Coronary artery (tissue), 2 donors: Measurements from ENCODE around the gene KIF25.

Experiments used
- DNase-seq: peaks from one replicate; pipeline ENCODE4 v3.0.0-alpha.2; 2017; ENCODE audit warnings: low spot score
- H3K27ac ChIP-seq, 2 donors: fragments of 200-600 bp; sonication (generic); one replicate each; pipeline ENCODE4 v1.5.1; 2016 to 2019
- H3K4me3 ChIP-seq: fragments of 200-600 bp; sonication (generic); 2 replicates; pipeline ENCODE4 v1.5.1; 2016; ENCODE audit warnings: mild to moderate bottlenecking, moderate library complexity
- TF ChIP-seq, protein P1 (sequence below): fragments of 200-600 bp; sonication (generic); IDR thresholded peaks from one replicate; pipeline ENCODE4 v1.5.1; 2019; ENCODE audit warnings: antibody characterized with exemption

The KIF25 gene, protein sequence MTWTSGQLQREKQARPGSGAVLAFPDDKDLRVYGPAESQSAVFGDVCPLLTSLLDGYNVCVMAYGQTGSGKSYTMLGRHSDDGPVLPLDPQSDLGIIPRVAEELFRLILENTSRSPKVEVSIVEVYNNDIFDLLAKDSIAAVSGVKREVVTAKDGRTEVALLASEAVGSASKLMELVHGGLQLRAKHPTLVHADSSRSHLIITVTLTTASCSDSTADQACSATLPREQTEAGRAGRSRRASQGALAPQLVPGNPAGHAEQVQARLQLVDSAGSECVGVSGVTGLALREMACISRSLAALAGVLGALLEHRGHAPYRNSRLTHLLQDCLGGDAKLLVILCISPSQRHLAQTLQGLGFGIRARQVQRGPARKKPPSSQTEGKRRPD

DNA sequence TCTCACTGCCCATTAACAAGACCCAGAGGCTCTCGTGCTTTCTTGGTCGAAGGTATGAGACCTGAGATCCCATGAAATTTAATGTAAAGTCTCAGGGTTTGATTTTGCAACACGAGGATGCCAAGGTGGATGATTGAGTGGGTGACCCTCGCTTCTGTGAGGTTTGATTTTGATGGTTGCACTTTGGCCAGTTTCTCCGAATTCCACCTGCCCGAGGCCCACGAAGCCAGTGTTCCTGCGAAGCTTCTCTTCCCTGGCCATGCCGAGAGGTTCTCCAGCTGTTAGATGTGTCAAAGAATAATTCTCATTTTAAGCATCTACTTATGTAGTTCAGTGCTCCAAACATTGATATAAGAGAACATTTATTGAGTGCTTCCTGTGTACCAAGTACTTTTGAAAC lies at the start of gene KIF25:
KIF25 (plus strand) TSS at position 30 of the 400 bp plus-strand sequence. CDS start 31,915 bp downstream, outside the sequence.
- H3K4me3 ChIP-seq = no peak within 1 kb of the TSS
- DNase-seq = peak; percentile 24
- H3K27ac ChIP-seq = no peak within 1 kb of the TSS
- TF ChIP-seq, protein P1, sequence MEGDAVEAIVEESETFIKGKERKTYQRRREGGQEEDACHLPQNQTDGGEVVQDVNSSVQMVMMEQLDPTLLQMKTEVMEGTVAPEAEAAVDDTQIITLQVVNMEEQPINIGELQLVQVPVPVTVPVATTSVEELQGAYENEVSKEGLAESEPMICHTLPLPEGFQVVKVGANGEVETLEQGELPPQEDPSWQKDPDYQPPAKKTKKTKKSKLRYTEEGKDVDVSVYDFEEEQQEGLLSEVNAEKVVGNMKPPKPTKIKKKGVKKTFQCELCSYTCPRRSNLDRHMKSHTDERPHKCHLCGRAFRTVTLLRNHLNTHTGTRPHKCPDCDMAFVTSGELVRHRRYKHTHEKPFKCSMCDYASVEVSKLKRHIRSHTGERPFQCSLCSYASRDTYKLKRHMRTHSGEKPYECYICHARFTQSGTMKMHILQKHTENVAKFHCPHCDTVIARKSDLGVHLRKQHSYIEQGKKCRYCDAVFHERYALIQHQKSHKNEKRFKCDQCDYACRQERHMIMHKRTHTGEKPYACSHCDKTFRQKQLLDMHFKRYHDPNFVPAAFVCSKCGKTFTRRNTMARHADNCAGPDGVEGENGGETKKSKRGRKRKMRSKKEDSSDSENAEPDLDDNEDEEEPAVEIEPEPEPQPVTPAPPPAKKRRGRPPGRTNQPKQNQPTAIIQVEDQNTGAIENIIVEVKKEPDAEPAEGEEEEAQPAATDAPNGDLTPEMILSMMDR = no peak

DNA sequence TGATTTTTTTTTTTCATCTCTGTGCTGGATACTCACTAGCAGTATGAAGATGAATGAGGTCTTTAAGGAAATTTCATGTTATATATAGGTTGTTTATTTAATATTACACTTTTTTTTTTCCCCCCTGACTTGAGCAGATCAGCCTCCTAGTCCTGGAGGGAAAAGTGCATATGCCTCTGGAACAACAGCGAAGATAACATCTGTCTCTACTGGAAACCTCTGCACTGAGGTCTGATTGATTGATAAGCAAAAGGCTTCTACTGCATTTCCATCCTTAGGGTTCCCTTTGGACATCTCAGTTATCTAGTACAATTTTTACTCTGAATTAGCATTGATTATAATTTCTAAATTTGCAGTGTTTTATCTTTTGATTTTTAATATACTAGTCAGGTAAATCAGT lies 49.8 kb upstream of the KIF25 start:
- H3K27ac ChIP-seq = no peak overlapping the region
- no peak overlapping the region for H3K4me3 ChIP-seq
- TF ChIP-seq, protein P1 = no peak
- no peak for DNase-seq

DNA sequence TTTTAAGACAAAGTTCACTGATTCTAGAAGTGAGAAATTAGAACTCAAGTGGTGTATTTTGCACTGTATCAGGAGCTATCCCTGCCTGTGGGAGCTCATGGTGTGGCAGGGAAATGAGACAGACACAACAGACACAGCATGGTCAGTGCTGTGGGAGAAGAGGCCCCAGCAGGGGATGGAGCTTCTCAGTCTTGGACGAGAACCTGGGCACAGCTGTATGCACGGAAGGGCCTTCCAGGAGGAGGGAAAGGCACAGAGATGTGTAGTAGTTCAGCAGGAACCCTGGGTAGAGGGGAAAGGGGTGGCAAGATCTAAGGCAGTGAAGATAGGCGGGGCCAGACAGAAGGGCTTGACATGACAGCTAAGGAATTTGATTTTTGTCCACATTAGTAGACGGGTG lies 48.8 kb upstream of the KIF25 start:
- no peak for DNase-seq
- H3K27ac ChIP-seq = no peak overlapping the region
- no peak overlapping the region for H3K4me3 ChIP-seq
- TF ChIP-seq, protein P1 = no peak

DNA sequence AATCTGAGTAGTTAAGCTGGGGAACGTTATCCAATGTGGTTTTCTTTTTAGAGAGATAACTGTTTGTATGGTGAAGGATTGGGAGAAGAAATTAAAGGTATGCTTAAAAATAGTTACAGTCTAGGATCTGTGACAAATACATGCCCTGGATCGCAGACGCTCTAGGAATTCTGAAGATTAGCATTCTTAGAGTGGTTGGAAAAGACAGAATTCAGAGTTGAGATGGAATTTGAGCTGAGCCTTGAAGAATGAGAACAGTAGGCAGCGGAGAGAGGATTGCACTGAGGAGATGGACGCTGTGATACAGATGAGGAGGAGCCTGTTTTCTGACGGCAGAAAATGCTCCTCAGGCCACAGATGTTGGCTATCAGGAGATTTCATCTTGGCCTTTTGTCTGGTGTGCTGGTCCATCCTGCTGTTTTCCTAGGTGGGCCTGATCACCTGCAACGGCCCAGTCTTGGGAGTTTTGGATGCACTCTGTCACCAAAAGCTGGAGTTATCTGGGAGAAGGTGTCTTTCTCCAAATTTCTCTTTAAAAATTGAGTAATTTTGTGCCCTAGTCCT lies 48.3 kb upstream of the KIF25 start:
- no peak overlapping the region for H3K27ac ChIP-seq
- no peak overlapping the region for H3K4me3 ChIP-seq
- TF ChIP-seq, protein P1 = no peak
- DNase-seq = no peak

DNA sequence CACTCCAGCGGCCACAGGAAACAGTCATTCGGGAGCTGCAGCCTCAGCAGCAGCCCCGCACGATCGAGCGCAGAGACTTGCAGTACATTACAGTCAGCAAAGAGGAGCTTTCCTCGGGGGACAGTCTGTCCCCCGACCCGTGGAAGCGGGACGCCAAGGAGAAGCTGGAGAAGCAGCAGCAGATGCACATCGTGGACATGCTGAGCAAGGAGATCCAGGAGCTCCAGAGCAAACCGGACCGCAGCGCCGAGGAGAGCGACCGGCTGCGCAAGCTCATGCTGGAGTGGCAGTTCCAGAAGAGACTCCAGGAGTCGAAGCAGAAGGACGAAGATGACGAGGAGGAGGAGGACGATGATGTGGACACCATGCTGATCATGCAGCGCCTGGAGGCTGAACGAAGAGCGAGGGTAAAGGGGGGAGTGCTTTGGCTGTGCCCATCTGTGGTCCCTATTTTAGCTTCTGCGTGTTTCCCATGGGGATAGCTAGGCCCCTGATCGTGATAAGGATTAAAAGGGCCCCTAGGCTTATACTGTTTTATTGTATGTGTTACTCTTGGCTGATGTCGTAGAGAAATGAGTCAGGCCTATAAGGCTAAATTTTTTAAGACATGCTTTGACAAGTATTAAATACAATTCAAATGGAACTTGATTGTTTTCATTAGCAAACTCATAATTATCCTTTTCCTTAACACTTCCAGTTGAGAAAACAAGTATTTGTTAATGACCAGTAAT lies 45.5 kb upstream of the KIF25 start:
- TF ChIP-seq, protein P1 = no peak
- H3K4me3 ChIP-seq = no peak overlapping the region
- DNase-seq = no peak
- H3K27ac ChIP-seq = no peak overlapping the region

DNA sequence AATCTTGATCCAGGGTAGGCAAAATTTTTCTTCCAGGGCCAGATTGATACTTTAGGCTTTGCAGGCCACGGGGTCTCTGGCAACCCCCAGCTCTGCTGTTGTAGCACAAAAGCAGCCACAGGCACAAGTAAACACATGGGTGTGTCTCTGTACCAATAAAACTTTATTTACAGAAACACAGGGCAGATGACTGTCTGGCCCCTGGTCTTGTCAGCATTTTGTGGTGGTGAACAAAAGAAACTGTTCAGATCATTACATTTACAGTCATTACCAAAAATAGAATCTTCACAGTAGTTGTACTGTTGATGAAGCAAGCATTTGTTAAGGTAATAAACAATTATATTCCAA lies 45.0 kb upstream of the KIF25 start:
- no peak for DNase-seq
- no peak overlapping the region for H3K4me3 ChIP-seq
- H3K27ac ChIP-seq = no peak overlapping the region
- TF ChIP-seq, protein P1 = no peak
